ENCODE results near the gene SERPINA9. TPM values are rescaled to one million over a fixed set of nuclear protein-coding genes. Genes with fewer than 3 reads are reported as not detected.
"Not testable (repeated sequence)": the region's sequence is repeated elsewhere in the genome, so short reads cannot be mapped to it uniquely, and the experiment has no call there.

Gene SERPINA9
- polyA plus RNA-seq (2013, experiment 1 of 2; ENCODE audit: insufficient read length) = 0.17 TPM
- 0.31 TPM for polyA plus RNA-seq (2013, experiment 2 of 2; ENCODE audit: insufficient read length)

GRCh38 chr14:94476023-94476422 is at the start of gene SERPINA9:
TSS of gene SERPINA9 (minus strand) at chr14:94476197. CDS start at chr14:94469840, 6,357 bp downstream.
- DNase-seq = peak; percentile 43

- no peak for DNase-seq
Observed at GRCh38 chr14:94524093-94524492, 48.1 kb upstream of the SERPINA9 start.

- DNase-seq = no peak
Observed at GRCh38 chr14:94523265-94523664, 47.3 kb upstream of the SERPINA9 start.

- no peak for DNase-seq
Observed at GRCh38 chr14:94522115-94522724, 46.2 kb upstream of the SERPINA9 start.

GRCh38 chr14:94521375-94522114 is 45.5 kb upstream of the SERPINA9 start:
- DNase-seq = no peak

- no peak for DNase-seq
Observed at GRCh38 chr14:94517641-94518257, 41.8 kb upstream of the SERPINA9 start.

GRCh38 chr14:94517248-94517640 is 41.2 kb upstream of the SERPINA9 start:
- DNase-seq = no peak

GRCh38 chr14:94515856-94516255 is 39.9 kb upstream of the SERPINA9 start:
- no peak for DNase-seq

GRCh38 chr14:94515426-94515825 is 39.4 kb upstream of the SERPINA9 start:
- DNase-seq = no peak

GRCh38 chr14:94514351-94514750 is 38.4 kb upstream of the SERPINA9 start:
- no peak for DNase-seq

- DNase-seq = not testable (repeated sequence)
Observed at GRCh38 chr14:94510481-94510880, 34.5 kb upstream of the SERPINA9 start.

GRCh38 chr14:94509356-94509755 is 33.4 kb upstream of the SERPINA9 start, which contains the start of gene SERPINA12:
TSS of gene SERPINA12 (minus strand) at chr14:94509469. CDS start at chr14:94498397, 11,072 bp downstream.
- no peak for DNase-seq

- no peak for DNase-seq
Observed at GRCh38 chr14:94505641-94506040, 29.6 kb upstream of the SERPINA9 start.

GRCh38 chr14:94505206-94505605 is 29.2 kb upstream of the SERPINA9 start:
- DNase-seq = no peak

- no peak for DNase-seq
Observed at GRCh38 chr14:94501588-94502516, 25.9 kb upstream of the SERPINA9 start.

- DNase-seq = no peak
Observed at GRCh38 chr14:94500264-94500663, 24.3 kb upstream of the SERPINA9 start.

GRCh38 chr14:94499673-94500072 is 23.7 kb upstream of the SERPINA9 start:
- DNase-seq = no peak

GRCh38 chr14:94498215-94498614 is 22.2 kb upstream of the SERPINA9 start:
- no peak for DNase-seq

- no peak for DNase-seq
Observed at GRCh38 chr14:94494085-94494484, 18.1 kb upstream of the SERPINA9 start.

GRCh38 chr14:94491511-94491910 is 15.5 kb upstream of the SERPINA9 start:
- DNase-seq = peak; percentile 62

- DNase-seq = no peak
Observed at GRCh38 chr14:94489336-94489735, 13.3 kb upstream of the SERPINA9 start.

- no peak for DNase-seq
Observed at GRCh38 chr14:94486883-94487282, 10.9 kb upstream of the SERPINA9 start.
